Panc1 (cell line): ENCODE data around the gene SPRR3.

Experiments
- CTCF ChIP-seq: fragments of 450-650 bp; IDR thresholded peaks from 2 replicates; pipeline ENCODE4 v1.5.1; 2017; ENCODE audit warnings: mild to moderate bottlenecking
- POLR2AphosphoS5 ChIP-seq: IDR thresholded peaks from 2 replicates; pipeline ENCODE4 v1.6.1; 2012; ENCODE audit warnings: mild to moderate bottlenecking, low read depth, low read length, moderate library complexity
- REST ChIP-seq, 2 experiments: IDR thresholded peaks; 2 replicates each; pipeline ENCODE4 v1.6.1; 2011 to 2012; ENCODE audit warnings: low read depth in 2 of 2, control low read depth in 1 of 2, low read length in 1 of 2, mild to moderate bottlenecking in 1 of 2, moderate library complexity in 1 of 2; ENCODE audit not compliant: insufficient read depth in 1 of 2
- SIN3A ChIP-seq: IDR thresholded peaks from 2 replicates; pipeline ENCODE4 v1.6.1; 2012; ENCODE audit warnings: low read depth, mild to moderate bottlenecking, low read length, moderate library complexity, borderline replicate concordance; ENCODE audit not compliant: insufficient read depth
- TCF7L2 ChIP-seq: IDR thresholded peaks from 2 replicates; pipeline ENCODE4 v1.6.1; 2011; ENCODE audit warnings: mild to moderate bottlenecking, low read depth, low read length, inconsistent platforms

GRCh38 chr1:153032073-153032472, 30.5 kb downstream of the SPRR3 start:
- TF ChIP-seq CTCF (no peak), POLR2AphosphoS5 (no peak), SIN3A (no peak), TCF7L2 (no peak), REST (IDR thresholded peaks at IDR 0.05; ENCODE audit: insufficient read depth in 1 of 2, low read depth in 2 of 2, low read length in 1 of 2) (no peak)
